LNCAP (cell line): ENCODE measurements around the gene LMAN2.

Source experiments
- CTCF ChIP-seq: fragments of 450-650 bp; IDR thresholded peaks from 2 replicates; pipeline ENCODE4 v1.5.1; 2017; ENCODE audit warnings: mild to moderate bottlenecking

The LMAN2 gene

GRCh38 chr5:177354256-177354655 is 2.8 kb upstream of the LMAN2 start:
- no peak for TF ChIP-seq CTCF

GRCh38 chr5:177353093-177353492 is 1.6 kb upstream of the LMAN2 start:
- TF ChIP-seq CTCF = no peak

- no peak for TF ChIP-seq CTCF
Observed at GRCh38 chr5:177350776-177351391, 584 bp downstream of the LMAN2 start.

- TF ChIP-seq CTCF = no peak
Observed at GRCh38 chr5:177349762-177350161, 1.7 kb downstream of the LMAN2 start.

GRCh38 chr5:177349362-177349647 is 2.2 kb downstream of the LMAN2 start:
- no peak for TF ChIP-seq CTCF

GRCh38 chr5:177347699-177348098 is 3.8 kb downstream of the LMAN2 start:
- no peak for TF ChIP-seq CTCF

- no peak for TF ChIP-seq CTCF
Observed at GRCh38 chr5:177346820-177347219, 4.6 kb downstream of the LMAN2 start.

GRCh38 chr5:177344891-177345290 is 6.6 kb downstream of the LMAN2 start:
- TF ChIP-seq CTCF = no peak
